IMR-90 (cell line): ENCODE data around the gene ZNF691.

ENCODE experiments used
- CEBPB ChIP-seq: IDR thresholded peaks from 2 replicates; pipeline ENCODE4 v1.6.1; 2012; ENCODE audit warnings: low read depth, low read length, improper control_type of control experiment
- CTCF ChIP-seq: conservative IDR thresholded peaks from 2 replicates; pipeline ENCODE4 v1.5.1; 2012; ENCODE audit warnings: mild to moderate bottlenecking, low read depth, low read length, improper control_type of control experiment
- POLR2A ChIP-seq: IDR thresholded peaks from 2 replicates; pipeline ENCODE4 v1.6.1; 2012; ENCODE audit warnings: mild to moderate bottlenecking, low read depth, low read length
- RAD21 ChIP-seq: IDR thresholded peaks from 2 replicates; pipeline ENCODE4 v1.6.1; 2012; ENCODE audit warnings: low read length, improper control_type of control experiment
- RCOR1 ChIP-seq: IDR thresholded peaks from 2 replicates; pipeline ENCODE4 v1.6.1; 2012; ENCODE audit warnings: mild to moderate bottlenecking, low read length, improper control_type of control experiment; ENCODE audit not compliant: insufficient replicate concordance
- SMC3 ChIP-seq: fragments of 150-350 bp; IDR thresholded peaks from 2 replicates; pipeline ENCODE4 v1.6.1; 2016; ENCODE audit warnings: low read depth, mild to moderate bottlenecking, antibody characterized with exemption, low read length, moderate library complexity
- TF ChIP-seq, protein P1 (sequence below): fragments of 150-350 bp; IDR thresholded peaks from 2 replicates; pipeline ENCODE4 v1.6.1; 2017; ENCODE audit warnings: mild to moderate bottlenecking, antibody characterized with exemption, low read length, low read depth
- TF ChIP-seq, protein P2 (sequence below): fragments of 150-350 bp; IDR thresholded peaks from 2 replicates; pipeline ENCODE4 v1.6.1; 2016; ENCODE audit warnings: low read depth, mild to moderate bottlenecking, low read length, moderate library complexity, borderline replicate concordance

DNA sequence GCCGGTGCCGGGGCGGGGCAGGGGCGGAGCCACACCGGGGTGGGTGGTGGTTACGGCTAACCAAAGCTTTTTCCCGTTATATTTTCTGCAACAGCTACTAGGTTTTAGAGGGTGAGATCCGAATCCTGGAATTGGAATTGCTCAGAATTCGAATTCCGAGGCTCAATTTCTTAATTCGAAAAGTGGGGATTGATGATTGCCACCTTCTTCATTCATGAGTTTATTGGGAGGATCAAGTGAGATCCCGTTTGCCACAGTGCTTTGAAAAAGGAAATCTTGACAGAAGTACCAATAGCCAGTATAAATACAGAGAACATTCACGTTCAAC lies 29.0 kb upstream of the ZNF691 start:
- no peak for TF ChIP-seq CTCF
- no peak for TF ChIP-seq CEBPB
- no peak for TF ChIP-seq RCOR1
- TF ChIP-seq, protein P1, sequence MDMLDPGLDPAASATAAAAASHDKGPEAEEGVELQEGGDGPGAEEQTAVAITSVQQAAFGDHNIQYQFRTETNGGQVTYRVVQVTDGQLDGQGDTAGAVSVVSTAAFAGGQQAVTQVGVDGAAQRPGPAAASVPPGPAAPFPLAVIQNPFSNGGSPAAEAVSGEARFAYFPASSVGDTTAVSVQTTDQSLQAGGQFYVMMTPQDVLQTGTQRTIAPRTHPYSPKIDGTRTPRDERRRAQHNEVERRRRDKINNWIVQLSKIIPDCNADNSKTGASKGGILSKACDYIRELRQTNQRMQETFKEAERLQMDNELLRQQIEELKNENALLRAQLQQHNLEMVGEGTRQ = no peak
- TF ChIP-seq POLR2A = no peak
- TF ChIP-seq SMC3 = no peak
- TF ChIP-seq, protein P2, sequence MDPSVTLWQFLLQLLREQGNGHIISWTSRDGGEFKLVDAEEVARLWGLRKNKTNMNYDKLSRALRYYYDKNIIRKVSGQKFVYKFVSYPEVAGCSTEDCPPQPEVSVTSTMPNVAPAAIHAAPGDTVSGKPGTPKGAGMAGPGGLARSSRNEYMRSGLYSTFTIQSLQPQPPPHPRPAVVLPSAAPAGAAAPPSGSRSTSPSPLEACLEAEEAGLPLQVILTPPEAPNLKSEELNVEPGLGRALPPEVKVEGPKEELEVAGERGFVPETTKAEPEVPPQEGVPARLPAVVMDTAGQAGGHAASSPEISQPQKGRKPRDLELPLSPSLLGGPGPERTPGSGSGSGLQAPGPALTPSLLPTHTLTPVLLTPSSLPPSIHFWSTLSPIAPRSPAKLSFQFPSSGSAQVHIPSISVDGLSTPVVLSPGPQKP = no peak
- TF ChIP-seq RAD21 = no peak
